Vagina (tissue), 2 donors: ENCODE results near the gene SETBP1. TPM values are rescaled to one million over a fixed set of nuclear protein-coding genes. Genes with fewer than 3 reads are reported as not detected.

Source experiments
- DNase-seq, 2 donors: peaks; one replicate each; pipeline ENCODE4 v3.0.0-alpha.2; 2017; ENCODE audit errors: extremely low spot score in 2 of 2
- H3K27ac ChIP-seq: fragments of 200-600 bp; sonication (generic); one replicate; pipeline ENCODE4 v1.5.1; 2019
- H3K27me3 ChIP-seq: fragments of 200-600 bp; sonication (generic); one replicate; pipeline ENCODE4 v1.5.1; 2019
- H3K36me3 ChIP-seq, 2 donors: fragments of 200-600 bp; sonication (generic); one replicate each; pipeline ENCODE4 v1.5.1; 2017 to 2019
- H3K4me1 ChIP-seq: fragments of 200-600 bp; sonication (generic); one replicate; pipeline ENCODE4 v1.5.1; 2019
- H3K4me3 ChIP-seq, 2 donors: fragments of 200-600 bp; sonication (generic); 1 replicate in 1 of 2; 2 replicates in 1 of 2; pipeline ENCODE4 v1.5.1; 2016 to 2019
- H3K9me3 ChIP-seq: fragments of 200-600 bp; sonication (generic); one replicate; pipeline ENCODE4 v1.5.1; 2019
- CTCF ChIP-seq, 3 experiments: fragments of 450-650 bp in 2 of 3; fragments of 200-600 bp in 1 of 3; sonication (generic) in 1 of 3; IDR thresholded peaks; one replicate each; pipeline ENCODE4 v1.5.1; 2017 to 2019; ENCODE audit warnings: antibody characterized with exemption in 3 of 3, mild to moderate bottlenecking in 2 of 3, moderate library complexity in 2 of 3
- POLR2A ChIP-seq, 2 donors: fragments of 450-650 bp; IDR thresholded peaks; one replicate each; pipeline ENCODE4 v1.6.1; 2017; ENCODE audit warnings: antibody characterized with exemption in 2 of 2, mild to moderate bottlenecking in 2 of 2, moderate library complexity in 2 of 2
- POLR2AphosphoS5 ChIP-seq, 2 donors: sonication (generic); formaldehyde crosslinking; IDR thresholded peaks; one replicate each; pipeline ENCODE4 v1.9.0; 2017; ENCODE audit warnings: antibody characterized with exemption in 2 of 2, mild to moderate bottlenecking in 2 of 2, low read depth in 1 of 2; ENCODE audit not compliant: insufficient read depth in 1 of 2
- intact Hi-C: fragments of 100-400 bp; cut with DNase I; formaldehyde crosslinking; loops from one replicate; pipeline ENCODE4 v1.15.1; 2023
- total RNA-seq: library from RNA; depleted of rRNA; stranded (reverse); fragments of >200 nt; gene quantifications from one replicate; pipeline ENCODE4 v1.2.3, GENCODE V29; 2016

SETBP1 gene
- total RNA-seq, 1 donor from 2014 or later = 38.1 TPM

GRCh38 chr18:44951748-44952147 is 271.1 kb downstream of the SETBP1 start:
- intact Hi-C loops = no loop called here
- no peaks in the 10 kb centered on the region for H3K9me3 ChIP-seq
- H3K4me1 ChIP-seq = no peaks in the 10 kb centered on the region
- H3K27ac ChIP-seq = no peak overlapping the region
- DNase-seq = peak in 1 of 2 donors; percentile 82
- TF ChIP-seq POLR2AphosphoS5 (IDR thresholded peaks at IDR 0.05; ENCODE audit: insufficient read depth in 1 of 2, low read depth in 1 of 2) (no peak), CTCF (IDR thresholded peaks at IDR 0.05) (no peak), POLR2A (IDR thresholded peaks at IDR 0.05) (no peak)
- H3K27me3 ChIP-seq = no peaks in the 10 kb centered on the region
- no peak overlapping the region for H3K4me3 ChIP-seq
- peaks cover 0 to 8% of the 10 kb centered on the region in 2 donors for H3K36me3 ChIP-seq

- TF ChIP-seq POLR2A (IDR thresholded peaks at IDR 0.05) (no peak), POLR2AphosphoS5 (IDR thresholded peaks at IDR 0.05; ENCODE audit: insufficient read depth in 1 of 2, low read depth in 1 of 2) (no peak), CTCF (IDR thresholded peaks at IDR 0.05) (no peak)
- DNase-seq = no peak
- Histone ChIP-seq H3K36me3 (peaks cover 0 to 8% of the 10 kb centered on the region in 2 donors), H3K4me3 (no peak overlapping the region), H3K27ac (no peak overlapping the region), H3K4me1 (peaks cover 13% of the 10 kb centered on the region), H3K9me3 (no peaks in the 10 kb centered on the region), H3K27me3 (no peaks in the 10 kb centered on the region)
- intact Hi-C loops = no loop called here
Measured at GRCh38 chr18:44954257-44954656, 273.6 kb downstream of the SETBP1 start.

- DNase-seq = no peak
- Histone ChIP-seq H3K27me3 (no peaks in the 10 kb centered on the region), H3K4me1 (peaks cover 13% of the 10 kb centered on the region), H3K36me3 (no peaks in the 10 kb centered on the region), H3K27ac (no peak overlapping the region), H3K9me3 (no peaks in the 10 kb centered on the region), H3K4me3 (no peak overlapping the region)
- TF ChIP-seq POLR2A (IDR thresholded peaks at IDR 0.05) (no peak), CTCF (IDR thresholded peaks at IDR 0.05) (no peak), POLR2AphosphoS5 (IDR thresholded peaks at IDR 0.05; ENCODE audit: insufficient read depth in 1 of 2, low read depth in 1 of 2) (no peak)
- intact Hi-C loops = no loop called here
Measured at GRCh38 chr18:44955825-44956224, 275.1 kb downstream of the SETBP1 start.

- TF ChIP-seq CTCF (IDR thresholded peaks at IDR 0.05) = no peak
- no peak for TF ChIP-seq POLR2AphosphoS5 (IDR thresholded peaks at IDR 0.05; ENCODE audit: insufficient read depth in 1 of 2, low read depth in 1 of 2)
- no peak for TF ChIP-seq POLR2A (IDR thresholded peaks at IDR 0.05)
- intact Hi-C loops = no loop called here
Measured at GRCh38 chr18:44957025-44957424, 276.3 kb downstream of the SETBP1 start.

GRCh38 chr18:44957461-44957860 is 276.8 kb downstream of the SETBP1 start:
- Histone ChIP-seq H3K36me3 (no peaks in the 10 kb centered on the region), H3K27me3 (no peaks in the 10 kb centered on the region), H3K9me3 (no peaks in the 10 kb centered on the region), H3K4me3 (no peak overlapping the region), H3K4me1 (peaks cover 13% of the 10 kb centered on the region), H3K27ac (no peak overlapping the region)
- intact Hi-C loops = no loop called here
- peak in 1 of 2 donors; percentile 12 for DNase-seq
- TF ChIP-seq POLR2A (IDR thresholded peaks at IDR 0.05) = no peak
- no peak for TF ChIP-seq POLR2AphosphoS5 (IDR thresholded peaks at IDR 0.05; ENCODE audit: insufficient read depth in 1 of 2, low read depth in 1 of 2)
- TF ChIP-seq CTCF (IDR thresholded peaks at IDR 0.05) = no peak

More at GRCh38 chr18:44957025-44957424, 276.3 kb downstream of the SETBP1 start:
- H3K27ac ChIP-seq = no peak overlapping the region
- no peaks in the 10 kb centered on the region for H3K27me3 ChIP-seq
- H3K4me1 ChIP-seq = peaks cover 13% of the 10 kb centered on the region
- no peak overlapping the region for H3K4me3 ChIP-seq
- H3K36me3 ChIP-seq = no peaks in the 10 kb centered on the region
- H3K9me3 ChIP-seq = no peaks in the 10 kb centered on the region
- DNase-seq = peak in 1 of 2 donors; percentile 34
